Keratinocyte (primary cell): ENCODE measurements around the gene NTRK1. TPM values are rescaled to one million over a fixed set of nuclear protein-coding genes. Genes with fewer than 3 reads are reported as not detected.

Source experiments
- DNase-seq: peaks from one replicate; pipeline ENCODE4 v3.0.0-alpha.2; 2011; ENCODE audit warnings: low read depth, missing footprints, low spot score
- FAIRE-seq: peaks from 2 replicates; lab custom pipeline; 2011; peaks lifted over from hg19 to GRCh38; lab: Jason Lieb, UNC
- H2AFZ ChIP-seq: 2 replicates; pipeline ENCODE4 v1.6.0; 2012; ENCODE audit warnings: low read length, control low read depth, inconsistent platforms; ENCODE audit not compliant: control insufficient read depth
- H3K27ac ChIP-seq: 2 replicates; pipeline ENCODE4 v1.5.1; 2011; ENCODE audit warnings: low read length; ENCODE audit not compliant: control insufficient read depth, insufficient read depth
- H3K27me3 ChIP-seq: 3 replicates; pipeline ENCODE4 v1.6.0; 2011; ENCODE audit warnings: low read length; ENCODE audit not compliant: control insufficient read depth, insufficient read depth; ENCODE audit errors: extremely low read depth
- H3K36me3 ChIP-seq, 2 experiments: 2 replicates in 1 of 2; 3 replicates in 1 of 2; pipeline ENCODE4 v1.5.1; 2011; ENCODE audit warnings: low read length in 2 of 2, mild to moderate bottlenecking in 1 of 2; ENCODE audit not compliant: control insufficient read depth in 2 of 2, insufficient read depth in 2 of 2; ENCODE audit errors: extremely low read depth in 1 of 2
- H3K4me1 ChIP-seq: 3 replicates; pipeline ENCODE4 v1.5.1; 2011; ENCODE audit warnings: low read length; ENCODE audit not compliant: control insufficient read depth, insufficient read depth; ENCODE audit errors: extremely low read depth
- H3K4me2 ChIP-seq: 3 replicates; pipeline ENCODE4 v1.6.0; 2011; ENCODE audit warnings: low read depth, low read length; ENCODE audit not compliant: control insufficient read depth, insufficient read depth; ENCODE audit errors: extremely low read depth
- H3K4me3 ChIP-seq, 3 experiments: fragments of 200-600 bp in 1 of 3; sonication (generic) in 1 of 3; 2 replicates in 2 of 3; 3 replicates in 1 of 3; pipeline ENCODE4 v1.5.1; 2011 to 2016; ENCODE audit warnings: low read length in 3 of 3, mild to moderate bottlenecking in 3 of 3, control low read depth in 2 of 3, inconsistent platforms in 1 of 3, low read depth in 1 of 3, mixed read lengths in 1 of 3, mixed run types in 1 of 3, moderate library complexity in 1 of 3; ENCODE audit not compliant: control insufficient read depth in 2 of 3, insufficient read depth in 2 of 3; ENCODE audit errors: extremely low read depth in 1 of 3
- H3K79me2 ChIP-seq: 2 replicates; pipeline ENCODE4 v1.6.0; 2012; ENCODE audit warnings: low read length; ENCODE audit not compliant: control insufficient read depth, insufficient read depth
- H3K9ac ChIP-seq: 3 replicates; pipeline ENCODE4 v1.6.0; 2011; ENCODE audit warnings: low read length; ENCODE audit not compliant: control insufficient read depth, insufficient read depth; ENCODE audit errors: extremely low read depth
- H3K9me1 ChIP-seq: 3 replicates; pipeline ENCODE4 v1.6.0; 2011; ENCODE audit warnings: low read length; ENCODE audit not compliant: control insufficient read depth, insufficient read depth; ENCODE audit errors: extremely low read depth
- H3K9me3 ChIP-seq: 2 replicates; pipeline ENCODE4 v1.5.1; 2012; ENCODE audit warnings: low read depth, low read length; ENCODE audit not compliant: control insufficient read depth
- H4K20me1 ChIP-seq: 3 replicates; pipeline ENCODE4 v1.6.0; 2011; ENCODE audit warnings: low read length; ENCODE audit not compliant: control insufficient read depth, insufficient read depth; ENCODE audit errors: extremely low read depth
- EZH2 ChIP-seq: IDR thresholded peaks from one replicate; pipeline ENCODE4 v1.6.1; 2012; ENCODE audit warnings: inconsistent platforms, mild to moderate bottlenecking, low read length, moderate library complexity
- dilution Hi-C: fragments of 300-500 bp; cut with MboI; formaldehyde crosslinking; loops from one replicate; pipeline ENCODE4 v1.7.0; 2020; ENCODE audit warnings: low sequenced_read_pairs; ENCODE audit not compliant: extremely low pct_ligation_motif_present
- polyA plus RNA-seq, 5 experiments: library from polyadenylated mRNA; depleted of rRNA in 3 of 5; stranded (reverse) in 3 of 5; stranded (forward) in 1 of 5; unstranded in 1 of 5; fragments of >200 nt; gene quantifications; 1 replicate in 1 of 5; 2 replicates in 3 of 5; 3 replicates in 1 of 5; pipeline versions ENCODE4 v1.2.1 to v1.2.3, GENCODE V29; 2011 to 2012; ENCODE audit warnings: missing spikeins in 2 of 5, low read depth in 1 of 5, low replicate concordance in 1 of 5
- TF ChIP-seq, protein P1 (sequence below), 3 experiments: IDR thresholded peaks in 1 of 3; conservative IDR thresholded peaks in 1 of 3; optimal IDR thresholded peaks in 1 of 3; 2 replicates in 2 of 3; 3 replicates in 1 of 3; pipeline versions ENCODE3 to v1.5.1; 2011; ENCODE audit warnings: low read length in 3 of 3, mild to moderate bottlenecking in 3 of 3, moderate library complexity in 2 of 3, control low read depth in 1 of 3, inconsistent platforms in 1 of 3; ENCODE audit not compliant: insufficient read depth in 2 of 3; ENCODE audit errors: extremely low read depth in 1 of 3

The NTRK1 gene
- polyA plus RNA-seq, 1 donor (not counting 4 experiments of a cell fraction or from before 2014, with no cell fraction given), result 0.03 TPM

DNA sequence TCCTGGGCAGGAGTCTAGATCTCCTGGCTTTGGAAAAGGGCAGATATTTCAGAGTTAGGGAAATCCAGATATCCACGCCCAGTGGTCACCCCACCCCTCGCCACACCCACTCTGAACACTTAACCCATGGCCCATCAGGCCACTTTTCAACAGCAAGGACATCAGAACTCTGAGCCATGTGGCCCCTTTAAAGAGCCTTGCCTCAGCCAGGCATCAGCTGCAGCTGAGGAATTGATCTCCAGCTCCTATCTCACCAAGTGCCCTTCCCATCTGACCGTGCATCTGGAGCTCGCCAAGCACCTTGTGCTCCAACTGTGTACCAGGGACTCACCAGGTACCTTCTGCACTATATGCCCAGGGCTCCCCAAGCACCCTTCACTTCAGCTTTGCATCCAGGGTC lies 23.8 kb upstream of the NTRK1 start:
- Histone ChIP-seq H3K4me3 (no peak overlapping the region), H3K36me3 (no peaks in the 10 kb centered on the region), H3K79me2 (no peaks in the 10 kb centered on the region), H3K27me3 (peaks cover 50% of the 10 kb centered on the region), H3K9ac (no peak overlapping the region), H3K4me2 (no peak overlapping the region), H3K4me1 (no peaks in the 10 kb centered on the region), H3K9me1 (no peaks in the 10 kb centered on the region), H4K20me1 (peaks cover 2% of the 10 kb centered on the region), H2AFZ (no peak overlapping the region), H3K27ac (no peak overlapping the region), H3K9me3 (no peaks in the 10 kb centered on the region)
- TF ChIP-seq, protein P1, sequence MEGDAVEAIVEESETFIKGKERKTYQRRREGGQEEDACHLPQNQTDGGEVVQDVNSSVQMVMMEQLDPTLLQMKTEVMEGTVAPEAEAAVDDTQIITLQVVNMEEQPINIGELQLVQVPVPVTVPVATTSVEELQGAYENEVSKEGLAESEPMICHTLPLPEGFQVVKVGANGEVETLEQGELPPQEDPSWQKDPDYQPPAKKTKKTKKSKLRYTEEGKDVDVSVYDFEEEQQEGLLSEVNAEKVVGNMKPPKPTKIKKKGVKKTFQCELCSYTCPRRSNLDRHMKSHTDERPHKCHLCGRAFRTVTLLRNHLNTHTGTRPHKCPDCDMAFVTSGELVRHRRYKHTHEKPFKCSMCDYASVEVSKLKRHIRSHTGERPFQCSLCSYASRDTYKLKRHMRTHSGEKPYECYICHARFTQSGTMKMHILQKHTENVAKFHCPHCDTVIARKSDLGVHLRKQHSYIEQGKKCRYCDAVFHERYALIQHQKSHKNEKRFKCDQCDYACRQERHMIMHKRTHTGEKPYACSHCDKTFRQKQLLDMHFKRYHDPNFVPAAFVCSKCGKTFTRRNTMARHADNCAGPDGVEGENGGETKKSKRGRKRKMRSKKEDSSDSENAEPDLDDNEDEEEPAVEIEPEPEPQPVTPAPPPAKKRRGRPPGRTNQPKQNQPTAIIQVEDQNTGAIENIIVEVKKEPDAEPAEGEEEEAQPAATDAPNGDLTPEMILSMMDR (optimal IDR thresholded peaks at IDR 0.05 in 1 of 3, IDR thresholded peaks at IDR 0.05 in 1 of 3, conservative IDR thresholded peaks at IDR 0.05 in 1 of 3; ENCODE audit: extremely low read depth in 1 of 3, insufficient read depth in 2 of 3, low read length in 3 of 3), result no peak
- no peak for TF ChIP-seq EZH2
- FAIRE-seq, result no peak
- DNase-seq, result no peak
- dilution Hi-C loops, result no loop called here

DNA sequence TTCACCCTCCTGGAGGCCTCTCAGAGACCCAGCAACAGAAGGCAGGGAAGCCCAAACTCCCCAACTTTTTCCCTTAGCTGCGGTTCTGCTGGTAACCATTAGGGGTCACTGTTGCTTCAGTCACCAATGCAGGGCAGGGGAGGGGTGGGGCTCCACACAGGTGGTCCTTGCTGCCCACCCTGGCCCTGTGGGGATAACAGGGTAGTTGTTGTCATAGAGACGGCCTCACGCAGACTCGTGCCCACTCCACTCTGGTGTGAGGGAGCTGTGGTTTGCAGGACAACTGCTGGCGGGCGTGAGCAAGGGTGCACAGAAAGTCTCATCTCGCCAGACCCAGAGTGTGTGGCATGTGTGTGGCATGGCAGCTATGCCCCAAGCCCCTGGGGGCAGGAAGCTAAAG lies 21.7 kb upstream of the NTRK1 start:
- Histone ChIP-seq H3K4me2 (no peak overlapping the region), H3K36me3 (no peaks in the 10 kb centered on the region), H3K9me1 (no peaks in the 10 kb centered on the region), H4K20me1 (peaks cover 2% of the 10 kb centered on the region), H3K4me3 (no peak overlapping the region), H2AFZ (no peak overlapping the region), H3K79me2 (no peaks in the 10 kb centered on the region), H3K9ac (no peak overlapping the region), H3K4me1 (no peaks in the 10 kb centered on the region), H3K27me3 (peaks cover 55% of the 10 kb centered on the region), H3K9me3 (no peaks in the 10 kb centered on the region), H3K27ac (no peak overlapping the region)
- FAIRE-seq, result peak; percentile 17
- no peak for TF ChIP-seq EZH2
- TF ChIP-seq, protein P1 (optimal IDR thresholded peaks at IDR 0.05 in 1 of 3, IDR thresholded peaks at IDR 0.05 in 1 of 3, conservative IDR thresholded peaks at IDR 0.05 in 1 of 3; ENCODE audit: extremely low read depth in 1 of 3, insufficient read depth in 2 of 3, low read length in 3 of 3), result peak; percentile 86 to 92 (median 87)
- no peak for DNase-seq
- dilution Hi-C loops, result no loop called here
